Measurements from ENCODE around the gene MSMP. TPM values are rescaled to one million over a fixed set of nuclear protein-coding genes. Genes with fewer than 3 reads are reported as not detected.

Gene MSMP
- total and polyA plus RNA-seq, 2 donors (not counting 1 experiment from before 2014, with no cell fraction given) = 2.3 to 3.9 TPM

- Histone ChIP-seq H3K9me3 (ENCODE audit: control extremely low read depth in 1 of 3, control insufficient read depth in 2 of 3, insufficient read depth in 1 of 3, low read length in 2 of 3) (no peaks in the 10 kb centered on the region), H3K4me2 (replicated peaks; ENCODE audit: low read depth, low read length, poor library complexity, severe bottlenecking) (no peak overlapping the region), H3K9ac (ENCODE audit: low read length) (no peak overlapping the region), H2AFZ (ENCODE audit: insufficient read depth, low read depth, low read length, poor library complexity, severe bottlenecking) (no peak overlapping the region), H3K27ac (ENCODE audit: low read length in 2 of 2) (no peak overlapping the region), H3K4me1 (ENCODE audit: control insufficient read depth in 2 of 2, insufficient read depth in 2 of 2, low read length in 2 of 2) (no peaks in the 10 kb centered on the region), H3K27me3 (replicated peaks in 1 of 4; ENCODE audit: control extremely low read depth in 1 of 4, control insufficient read depth in 3 of 4, insufficient read depth in 4 of 4, low read length in 3 of 4) (no peaks in the 10 kb centered on the region), H3K36me3 (replicated peaks in 1 of 2; ENCODE audit: control extremely low read depth in 1 of 2, control insufficient read depth in 1 of 2, extremely low read depth in 1 of 2, insufficient read depth in 2 of 2, low read length in 1 of 2) (peaks cover 4 to 90% of the 10 kb centered on the region in 2 experiments), H4K20me1 (ENCODE audit: control insufficient read depth, insufficient read depth, low read length, poor library complexity, severe bottlenecking) (peaks cover 18% of the 10 kb centered on the region), H3K79me2 (ENCODE audit: control insufficient read depth, insufficient read depth, low read length) (peaks cover 13% of the 10 kb centered on the region), H3K4me3 (ENCODE audit: control extremely low read depth in 1 of 5, extremely low read depth in 1 of 5, insufficient read depth in 1 of 5, low read depth in 2 of 5, low read length in 4 of 5) (no peak overlapping the region)
- DNase-seq (no peak), ATAC-seq (ENCODE audit: low read depth) (no peak)
- no peak overlapping the region for H3K27ac Mint-ChIP-seq
- intact Hi-C loops (cut with micrococcal nuclease) = no loop called here
- H3K4me3 Mint-ChIP-seq = no peak overlapping the region
- 93% methylated on average over 8 of the region's 8 CpGs for WGBS (ENCODE audit: insufficient coverage)
- ChIA-PET CTCF (interaction anchor here (20.4 kb wide), 1 partner anchor 11 kb away, joined by 195 read pairs; the partner anchor contains the start of gene TPM2), POLR2A (no interaction called here)
- no peak for TF ChIP-seq CTCF (IDR thresholded peaks at IDR 0.05)
- TF ChIP-seq EZH2 (IDR thresholded peaks at IDR 0.05; ENCODE audit: borderline replicate concordance, insufficient read depth, low read depth, low read length, poor library complexity, severe bottlenecking) = no peak
- H3K4me1 Mint-ChIP-seq = no peaks in the 10 kb centered on the region
- H3K27me3 Mint-ChIP-seq = no peaks in the 10 kb centered on the region
- no peaks in the 10 kb centered on the region for H3K9me3 Mint-ChIP-seq (ENCODE audit: insufficient read depth)
Observed at GRCh38 chr9:35705372-35705771, 48.7 kb downstream of the MSMP start.

- no peak overlapping the region for H3K27ac Mint-ChIP-seq
- no peaks in the 10 kb centered on the region for H3K27me3 Mint-ChIP-seq
- no peak overlapping the region for H3K27ac ChIP-seq (ENCODE audit: low read length in 2 of 2)
- H4K20me1 ChIP-seq (ENCODE audit: control insufficient read depth, insufficient read depth, low read length, poor library complexity, severe bottlenecking) = peaks cover 25% of the 10 kb centered on the region
- no peaks in the 10 kb centered on the region for H3K4me1 Mint-ChIP-seq
- no peaks in the 10 kb centered on the region for H3K4me1 ChIP-seq (ENCODE audit: control insufficient read depth in 2 of 2, insufficient read depth in 2 of 2, low read length in 2 of 2)
- H3K79me2 ChIP-seq (ENCODE audit: control insufficient read depth, insufficient read depth, low read length) = peaks cover 13% of the 10 kb centered on the region
- H2AFZ ChIP-seq (ENCODE audit: insufficient read depth, low read depth, low read length, poor library complexity, severe bottlenecking) = no peak overlapping the region
- H3K4me3 ChIP-seq (ENCODE audit: control extremely low read depth in 1 of 5, extremely low read depth in 1 of 5, insufficient read depth in 1 of 5, low read depth in 2 of 5, low read length in 4 of 5) = no peak overlapping the region
- H3K9me3 Mint-ChIP-seq (ENCODE audit: insufficient read depth) = no peaks in the 10 kb centered on the region
- POLR2A ChIA-PET = no interaction called here
- no peaks in the 10 kb centered on the region for H3K9me3 ChIP-seq (ENCODE audit: control extremely low read depth in 1 of 3, control insufficient read depth in 2 of 3, insufficient read depth in 1 of 3, low read length in 2 of 3)
- 98% methylated on average over 26 of the region's 26 CpGs for WGBS (ENCODE audit: insufficient coverage)
- ATAC-seq (ENCODE audit: low read depth) = no peak
- peaks cover 4 to 97% of the 10 kb centered on the region in 2 experiments for H3K36me3 ChIP-seq (replicated peaks in 1 of 2; ENCODE audit: control extremely low read depth in 1 of 2, control insufficient read depth in 1 of 2, extremely low read depth in 1 of 2, insufficient read depth in 2 of 2, low read length in 1 of 2)
- H3K4me3 Mint-ChIP-seq = no peak overlapping the region
- CTCF ChIA-PET = interaction anchor here (20.4 kb wide), 1 partner anchor 9 kb away, joined by 195 read pairs; the partner anchor contains the start of gene TPM2
- intact Hi-C loops (cut with micrococcal nuclease) = no loop called here
- H3K27me3 ChIP-seq (replicated peaks in 1 of 4; ENCODE audit: control extremely low read depth in 1 of 4, control insufficient read depth in 3 of 4, insufficient read depth in 4 of 4, low read length in 3 of 4) = no peaks in the 10 kb centered on the region
- no peak overlapping the region for H3K4me2 ChIP-seq (replicated peaks; ENCODE audit: low read depth, low read length, poor library complexity, severe bottlenecking)
- no peak for DNase-seq
- no peak overlapping the region for H3K9ac ChIP-seq (ENCODE audit: low read length)
- TF ChIP-seq CTCF (IDR thresholded peaks at IDR 0.05) (no peak), EZH2 (IDR thresholded peaks at IDR 0.05; ENCODE audit: borderline replicate concordance, insufficient read depth, low read depth, low read length, poor library complexity, severe bottlenecking) (no peak)
Observed at GRCh38 chr9:35703906-35704672, 50.0 kb downstream of the MSMP start.
